ENCODE measurements around the gene CERS6.

DNA sequence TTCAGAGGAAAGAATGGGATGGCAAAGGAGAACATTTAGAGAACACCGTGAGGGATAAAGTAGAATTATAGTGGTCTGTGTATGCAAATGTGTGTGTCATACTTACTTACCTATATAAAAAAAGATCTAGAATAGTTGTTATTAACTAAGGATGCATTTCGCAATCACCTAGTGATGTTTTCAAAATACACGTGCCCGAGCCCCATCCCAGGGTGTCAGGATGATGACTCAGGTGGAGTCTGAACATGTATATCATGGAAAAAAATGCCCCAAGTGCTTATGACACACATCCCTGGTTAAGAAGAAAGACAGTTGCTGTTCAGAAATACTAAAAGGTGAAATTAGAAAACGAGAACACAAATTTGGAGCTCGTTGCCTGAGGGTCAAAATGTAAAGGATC lies 109.0 kb downstream of the CERS6 start:
- TF ChIP-seq, protein P1, sequence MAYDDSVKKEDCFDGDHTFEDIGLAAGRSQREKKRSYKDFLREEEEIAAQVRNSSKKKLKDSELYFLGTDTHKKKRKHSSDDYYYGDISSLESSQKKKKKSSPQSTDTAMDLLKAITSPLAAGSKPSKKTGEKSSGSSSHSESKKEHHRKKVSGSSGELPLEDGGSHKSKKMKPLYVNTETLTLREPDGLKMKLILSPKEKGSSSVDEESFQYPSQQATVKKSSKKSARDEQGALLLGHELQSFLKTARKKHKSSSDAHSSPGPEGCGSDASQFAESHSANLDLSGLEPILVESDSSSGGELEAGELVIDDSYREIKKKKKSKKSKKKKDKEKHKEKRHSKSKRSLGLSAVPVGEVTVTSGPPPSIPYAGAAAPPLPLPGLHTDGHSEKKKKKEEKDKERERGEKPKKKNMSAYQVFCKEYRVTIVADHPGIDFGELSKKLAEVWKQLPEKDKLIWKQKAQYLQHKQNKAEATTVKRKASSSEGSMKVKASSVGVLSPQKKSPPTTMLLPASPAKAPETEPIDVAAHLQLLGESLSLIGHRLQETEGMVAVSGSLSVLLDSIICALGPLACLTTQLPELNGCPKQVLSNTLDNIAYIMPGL (CRISPR knock-in tag; IDR thresholded peaks at IDR 0.05), result no peak
- TF ChIP-seq, protein P2, sequence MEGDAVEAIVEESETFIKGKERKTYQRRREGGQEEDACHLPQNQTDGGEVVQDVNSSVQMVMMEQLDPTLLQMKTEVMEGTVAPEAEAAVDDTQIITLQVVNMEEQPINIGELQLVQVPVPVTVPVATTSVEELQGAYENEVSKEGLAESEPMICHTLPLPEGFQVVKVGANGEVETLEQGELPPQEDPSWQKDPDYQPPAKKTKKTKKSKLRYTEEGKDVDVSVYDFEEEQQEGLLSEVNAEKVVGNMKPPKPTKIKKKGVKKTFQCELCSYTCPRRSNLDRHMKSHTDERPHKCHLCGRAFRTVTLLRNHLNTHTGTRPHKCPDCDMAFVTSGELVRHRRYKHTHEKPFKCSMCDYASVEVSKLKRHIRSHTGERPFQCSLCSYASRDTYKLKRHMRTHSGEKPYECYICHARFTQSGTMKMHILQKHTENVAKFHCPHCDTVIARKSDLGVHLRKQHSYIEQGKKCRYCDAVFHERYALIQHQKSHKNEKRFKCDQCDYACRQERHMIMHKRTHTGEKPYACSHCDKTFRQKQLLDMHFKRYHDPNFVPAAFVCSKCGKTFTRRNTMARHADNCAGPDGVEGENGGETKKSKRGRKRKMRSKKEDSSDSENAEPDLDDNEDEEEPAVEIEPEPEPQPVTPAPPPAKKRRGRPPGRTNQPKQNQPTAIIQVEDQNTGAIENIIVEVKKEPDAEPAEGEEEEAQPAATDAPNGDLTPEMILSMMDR (IDR thresholded peaks at IDR 0.05), result no peak
- TF ChIP-seq JAZF1 (CRISPR knock-in tag; IDR thresholded peaks at IDR 0.05), result no peak
- TF ChIP-seq, protein P3, sequence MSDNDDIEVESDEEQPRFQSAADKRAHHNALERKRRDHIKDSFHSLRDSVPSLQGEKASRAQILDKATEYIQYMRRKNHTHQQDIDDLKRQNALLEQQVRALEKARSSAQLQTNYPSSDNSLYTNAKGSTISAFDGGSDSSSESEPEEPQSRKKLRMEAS (CRISPR knock-in tag; IDR thresholded peaks at IDR 0.05), result no peak
- TF ChIP-seq ZNF317 (CRISPR knock-in tag; IDR thresholded peaks at IDR 0.05; ENCODE audit: borderline replicate concordance, low read depth), result no peak
- no peak for TF ChIP-seq ELF4 (CRISPR knock-in tag; IDR thresholded peaks at IDR 0.05; ENCODE audit: low read depth)
- TF ChIP-seq, protein P4, sequence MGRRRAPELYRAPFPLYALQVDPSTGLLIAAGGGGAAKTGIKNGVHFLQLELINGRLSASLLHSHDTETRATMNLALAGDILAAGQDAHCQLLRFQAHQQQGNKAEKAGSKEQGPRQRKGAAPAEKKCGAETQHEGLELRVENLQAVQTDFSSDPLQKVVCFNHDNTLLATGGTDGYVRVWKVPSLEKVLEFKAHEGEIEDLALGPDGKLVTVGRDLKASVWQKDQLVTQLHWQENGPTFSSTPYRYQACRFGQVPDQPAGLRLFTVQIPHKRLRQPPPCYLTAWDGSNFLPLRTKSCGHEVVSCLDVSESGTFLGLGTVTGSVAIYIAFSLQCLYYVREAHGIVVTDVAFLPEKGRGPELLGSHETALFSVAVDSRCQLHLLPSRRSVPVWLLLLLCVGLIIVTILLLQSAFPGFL (CRISPR knock-in tag; IDR thresholded peaks at IDR 0.05; ENCODE audit: borderline replicate concordance), result no peak
- no peak for TF ChIP-seq TCF7 (CRISPR knock-in tag; IDR thresholded peaks at IDR 0.05; ENCODE audit: low read depth)
- TF ChIP-seq, protein P5, sequence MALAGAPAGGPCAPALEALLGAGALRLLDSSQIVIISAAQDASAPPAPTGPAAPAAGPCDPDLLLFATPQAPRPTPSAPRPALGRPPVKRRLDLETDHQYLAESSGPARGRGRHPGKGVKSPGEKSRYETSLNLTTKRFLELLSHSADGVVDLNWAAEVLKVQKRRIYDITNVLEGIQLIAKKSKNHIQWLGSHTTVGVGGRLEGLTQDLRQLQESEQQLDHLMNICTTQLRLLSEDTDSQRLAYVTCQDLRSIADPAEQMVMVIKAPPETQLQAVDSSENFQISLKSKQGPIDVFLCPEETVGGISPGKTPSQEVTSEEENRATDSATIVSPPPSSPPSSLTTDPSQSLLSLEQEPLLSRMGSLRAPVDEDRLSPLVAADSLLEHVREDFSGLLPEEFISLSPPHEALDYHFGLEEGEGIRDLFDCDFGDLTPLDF (CRISPR knock-in tag; IDR thresholded peaks at IDR 0.05), result no peak
- TF ChIP-seq, protein P6, sequence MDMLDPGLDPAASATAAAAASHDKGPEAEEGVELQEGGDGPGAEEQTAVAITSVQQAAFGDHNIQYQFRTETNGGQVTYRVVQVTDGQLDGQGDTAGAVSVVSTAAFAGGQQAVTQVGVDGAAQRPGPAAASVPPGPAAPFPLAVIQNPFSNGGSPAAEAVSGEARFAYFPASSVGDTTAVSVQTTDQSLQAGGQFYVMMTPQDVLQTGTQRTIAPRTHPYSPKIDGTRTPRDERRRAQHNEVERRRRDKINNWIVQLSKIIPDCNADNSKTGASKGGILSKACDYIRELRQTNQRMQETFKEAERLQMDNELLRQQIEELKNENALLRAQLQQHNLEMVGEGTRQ (CRISPR knock-in tag; IDR thresholded peaks at IDR 0.05), result no peak
- no peak for TF ChIP-seq ESRRA (CRISPR knock-in tag; IDR thresholded peaks at IDR 0.05; ENCODE audit: borderline replicate concordance)
- TF ChIP-seq SMAD4 (CRISPR knock-in tag; IDR thresholded peaks at IDR 0.05), result no peak
- no peak for TF ChIP-seq ZNF138 (CRISPR knock-in tag; conservative IDR thresholded peaks at IDR 0.05)
- no peak for TF ChIP-seq MXD4 (CRISPR knock-in tag; IDR thresholded peaks at IDR 0.05; ENCODE audit: borderline replicate concordance)

Measured in WTC11 (cell line).